Uterus (tissue), 2 donors: ENCODE measurements around the gene CSNK1G2.

Experiments
- CTCF ChIP-seq, 4 experiments: fragments of 200-600 bp in 2 of 4; fragments of 450-650 bp in 2 of 4; sonication (generic) in 2 of 4; IDR thresholded peaks; one replicate each; pipeline ENCODE4 v1.5.1; 2016 to 2019; ENCODE audit warnings: antibody characterized with exemption in 4 of 4, mild to moderate bottlenecking in 2 of 4, moderate library complexity in 1 of 4
- POLR2A ChIP-seq, 2 donors: fragments of 450-650 bp; IDR thresholded peaks; one replicate each; pipeline ENCODE4 v1.6.1; 2016; ENCODE audit warnings: antibody characterized with exemption in 2 of 2, mild to moderate bottlenecking in 1 of 2, moderate library complexity in 1 of 2

DNA sequence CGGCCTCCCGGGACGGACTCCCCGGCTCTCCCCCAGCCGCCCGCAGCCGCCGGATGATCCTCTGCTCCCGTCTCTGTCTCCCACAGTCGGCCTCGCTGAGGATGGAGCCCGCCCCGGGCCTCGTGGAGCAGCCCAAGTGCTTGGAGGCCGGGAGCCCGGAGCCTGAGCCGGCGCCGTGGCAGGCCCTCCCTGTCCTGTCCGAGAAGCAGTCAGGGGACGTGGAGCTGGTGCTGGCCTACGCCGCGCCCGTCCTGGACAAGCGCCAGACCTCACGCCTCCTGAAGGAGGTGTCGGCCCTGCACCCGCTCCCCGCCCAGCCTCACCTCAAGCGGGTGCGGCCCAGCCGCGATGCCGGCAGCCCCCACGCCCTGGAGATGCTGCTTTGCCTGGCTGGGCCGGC is 29.0 kb upstream of the CSNK1G2 start:
- TF ChIP-seq POLR2A (IDR thresholded peaks at IDR 0.05), result no peak
- TF ChIP-seq CTCF (IDR thresholded peaks at IDR 0.05), result no peak
